Activated naive CD8-positive, alpha-beta T cell (primary cell): ENCODE measurements around the gene PIGH.

Source experiments
- H3K27ac Mint-ChIP-seq: one replicate; pipeline ENCODE4 v1.8.0; 2021; ENCODE audit warnings: mixed read lengths
- H3K27me3 Mint-ChIP-seq: one replicate; pipeline ENCODE4 v1.8.0; 2021; ENCODE audit warnings: mixed read lengths
- H3K36me3 Mint-ChIP-seq: one replicate; pipeline ENCODE4 v1.8.0; 2021; ENCODE audit warnings: mixed read lengths
- H3K4me1 Mint-ChIP-seq: one replicate; pipeline ENCODE4 v1.8.0; 2021; ENCODE audit warnings: low read depth, mixed read lengths
- H3K4me3 Mint-ChIP-seq: one replicate; pipeline ENCODE4 v1.8.0; 2021; ENCODE audit warnings: mild to moderate bottlenecking, mixed read lengths
- H3K9me3 Mint-ChIP-seq: one replicate; pipeline ENCODE4 v1.8.0; 2021; ENCODE audit warnings: low read depth, mixed read lengths

PIGH gene

GRCh38 chr14:67584978-67585377, 15.1 kb downstream of the PIGH start:
- no peaks in the 10 kb centered on the region for H3K4me1 Mint-ChIP-seq
- H3K27ac Mint-ChIP-seq = no peak overlapping the region
- no peaks in the 10 kb centered on the region for H3K27me3 Mint-ChIP-seq
- H3K9me3 Mint-ChIP-seq = no peaks in the 10 kb centered on the region
- no peak overlapping the region for H3K4me3 Mint-ChIP-seq
- peaks cover 2% of the 10 kb centered on the region for H3K36me3 Mint-ChIP-seq

- Mint-ChIP-seq H3K4me1 (no peaks in the 10 kb centered on the region), H3K27me3 (no peaks in the 10 kb centered on the region), H3K9me3 (no peaks in the 10 kb centered on the region), H3K36me3 (no peaks in the 10 kb centered on the region), H3K27ac (no peak overlapping the region), H3K4me3 (no peak overlapping the region)
These were observed 16.1 kb downstream of the PIGH start for GRCh38 chr14:67583711-67584644.

GRCh38 chr14:67582061-67582460, 18.0 kb downstream of the PIGH start:
- Mint-ChIP-seq H3K36me3 (no peaks in the 10 kb centered on the region), H3K4me3 (no peak overlapping the region), H3K4me1 (no peaks in the 10 kb centered on the region)

GRCh38 chr14:67581643-67582042, 18.4 kb downstream of the PIGH start:
- no peaks in the 10 kb centered on the region for H3K4me1 Mint-ChIP-seq
- H3K27me3 Mint-ChIP-seq = no peaks in the 10 kb centered on the region
- no peaks in the 10 kb centered on the region for H3K36me3 Mint-ChIP-seq
- H3K4me3 Mint-ChIP-seq = no peak overlapping the region
- no peaks in the 10 kb centered on the region for H3K9me3 Mint-ChIP-seq
- no peak overlapping the region for H3K27ac Mint-ChIP-seq

More at GRCh38 chr14:67582061-67582460, 18.0 kb downstream of the PIGH start:
- H3K9me3 Mint-ChIP-seq = no peaks in the 10 kb centered on the region
- no peaks in the 10 kb centered on the region for H3K27me3 Mint-ChIP-seq
- no peak overlapping the region for H3K27ac Mint-ChIP-seq

GRCh38 chr14:67580336-67581171, 19.5 kb downstream of the PIGH start:
- Mint-ChIP-seq H3K9me3 (no peaks in the 10 kb centered on the region), H3K4me3 (no peak overlapping the region), H3K27ac (no peak overlapping the region), H3K27me3 (no peaks in the 10 kb centered on the region), H3K4me1 (no peaks in the 10 kb centered on the region), H3K36me3 (no peaks in the 10 kb centered on the region)

- Mint-ChIP-seq H3K4me1 (no peaks in the 10 kb centered on the region), H3K4me3 (no peak overlapping the region)
These were observed 20.4 kb downstream of the PIGH start for GRCh38 chr14:67579636-67580035.

GRCh38 chr14:67579040-67579439, 21.0 kb downstream of the PIGH start:
- Mint-ChIP-seq H3K9me3 (no peaks in the 10 kb centered on the region), H3K27me3 (no peaks in the 10 kb centered on the region), H3K27ac (no peak overlapping the region), H3K4me3 (no peak overlapping the region), H3K36me3 (no peaks in the 10 kb centered on the region), H3K4me1 (no peaks in the 10 kb centered on the region)

More at GRCh38 chr14:67579636-67580035, 20.4 kb downstream of the PIGH start:
- H3K9me3 Mint-ChIP-seq = no peaks in the 10 kb centered on the region
- no peaks in the 10 kb centered on the region for H3K36me3 Mint-ChIP-seq
- H3K27ac Mint-ChIP-seq = no peak overlapping the region
- H3K27me3 Mint-ChIP-seq = no peaks in the 10 kb centered on the region

GRCh38 chr14:67577909-67578749, 21.9 kb downstream of the PIGH start:
- Mint-ChIP-seq H3K9me3 (no peaks in the 10 kb centered on the region), H3K4me3 (no peak overlapping the region), H3K4me1 (no peaks in the 10 kb centered on the region), H3K27me3 (no peaks in the 10 kb centered on the region), H3K36me3 (no peaks in the 10 kb centered on the region), H3K27ac (no peak overlapping the region)

GRCh38 chr14:67577181-67577808, 22.8 kb downstream of the PIGH start:
- Mint-ChIP-seq H3K36me3 (no peaks in the 10 kb centered on the region), H3K4me1 (no peaks in the 10 kb centered on the region), H3K9me3 (no peaks in the 10 kb centered on the region), H3K27ac (no peak overlapping the region), H3K4me3 (no peak overlapping the region), H3K27me3 (no peaks in the 10 kb centered on the region)

GRCh38 chr14:67576216-67576955, 23.7 kb downstream of the PIGH start:
- Mint-ChIP-seq H3K27me3 (peaks cover under 1% of the 10 kb centered on the region), H3K9me3 (no peaks in the 10 kb centered on the region), H3K4me3 (no peak overlapping the region), H3K27ac (no peak overlapping the region), H3K36me3 (no peaks in the 10 kb centered on the region), H3K4me1 (no peaks in the 10 kb centered on the region)

GRCh38 chr14:67575684-67576083, 24.4 kb downstream of the PIGH start:
- H3K36me3 Mint-ChIP-seq = no peaks in the 10 kb centered on the region
- no peak overlapping the region for H3K4me3 Mint-ChIP-seq
- H3K4me1 Mint-ChIP-seq = no peaks in the 10 kb centered on the region
- H3K9me3 Mint-ChIP-seq = no peaks in the 10 kb centered on the region
- peaks cover 3% of the 10 kb centered on the region for H3K27me3 Mint-ChIP-seq
- no peak overlapping the region for H3K27ac Mint-ChIP-seq

- no peak overlapping the region for H3K4me3 Mint-ChIP-seq
- peaks cover 3% of the 10 kb centered on the region for H3K27me3 Mint-ChIP-seq
- no peaks in the 10 kb centered on the region for H3K4me1 Mint-ChIP-seq
- no peaks in the 10 kb centered on the region for H3K36me3 Mint-ChIP-seq
- no peak overlapping the region for H3K27ac Mint-ChIP-seq
- no peaks in the 10 kb centered on the region for H3K9me3 Mint-ChIP-seq
These were observed 25.3 kb downstream of the PIGH start for GRCh38 chr14:67574806-67575205.

- no peaks in the 10 kb centered on the region for H3K36me3 Mint-ChIP-seq
- H3K9me3 Mint-ChIP-seq = no peaks in the 10 kb centered on the region
- H3K4me1 Mint-ChIP-seq = no peaks in the 10 kb centered on the region
- no peak overlapping the region for H3K27ac Mint-ChIP-seq
- H3K4me3 Mint-ChIP-seq = no peak overlapping the region
- H3K27me3 Mint-ChIP-seq = peaks cover 3% of the 10 kb centered on the region
These were observed 25.9 kb downstream of the PIGH start for GRCh38 chr14:67574156-67574555.
